Upper lobe of right lung (tissue), 1 donor: ENCODE data around the gene PDK2. TPM values are rescaled to one million over a fixed set of nuclear protein-coding genes. Genes with fewer than 3 reads are reported as not detected.

Source experiments
- ATAC-seq: fragments of 200-7000 bp; cut with Tn5 transposase; one replicate; pipeline ENCODE4 v1.9.1; 2020; ENCODE audit warnings: mild to moderate bottlenecking, moderate library complexity
- DNase-seq: peaks from one replicate; pipeline ENCODE4 v3.0.0-alpha.2; 2020
- H3K27ac ChIP-seq: fragments of 200-600 bp; one replicate; pipeline ENCODE4 v1.8.0; 2022
- H3K27me3 ChIP-seq: fragments of 200-600 bp; one replicate; pipeline ENCODE4 v1.8.0; 2022; ENCODE audit warnings: mild to moderate bottlenecking
- H3K36me3 ChIP-seq: fragments of 200-600 bp; one replicate; pipeline ENCODE4 v1.8.0; 2022
- H3K4me1 ChIP-seq: fragments of 200-600 bp; one replicate; pipeline ENCODE4 v1.8.0; 2022
- H3K4me3 ChIP-seq: fragments of 200-600 bp; one replicate; pipeline ENCODE4 v1.8.0; 2022; ENCODE audit warnings: mild to moderate bottlenecking
- H3K9me3 ChIP-seq: fragments of 200-600 bp; one replicate; pipeline ENCODE4 v1.8.0; 2022
- CTCF ChIP-seq: fragments of 200-600 bp; IDR thresholded peaks from one replicate; pipeline ENCODE4 v1.8.0; 2022; ENCODE audit warnings: antibody characterized with exemption
- intact Hi-C: fragments of 100-400 bp; cut with DNase I; formaldehyde crosslinking; loops from one replicate; pipeline ENCODE4 v1.11.0; 2022
- long read RNA-seq: library from polyadenylated mRNA; unstranded; transcript quantifications from one replicate; pipeline ENCODE4 v2.0.0, GENCODE V29; 2021
- total RNA-seq: library from RNA; stranded (reverse); fragmentation: NEBNext Ultra II Directional; extraction: Animal tissue kit (Norgen Biotek cat#: 25700); gene quantifications from one replicate; pipeline ENCODE4 v1.2.1, GENCODE V29; 2021
- donor health status: DM: no; HTN: yes; CAD: no; lungs with severe emphysema.

PDK2 gene
- total RNA-seq, result 30.2 TPM
- long read RNA-seq, transcript PDK2-203 (11 exons, 3,440 nt), result major isoform, 70 of 84 reads
- long read RNA-seq, partial matches to known transcripts, result 6 of 84 reads
- long read RNA-seq, other reads (novel, unspliced or antisense), result 5 of 84 reads

GRCh38 chr17:50094753-50095619 lies at the start of gene PDK2:
Gene PDK2, plus strand, starts transcription at chr17:50095351. Its CDS starts 85 bp downstream, at chr17:50095436.
- peak; percentile 98 for DNase-seq
- Histone ChIP-seq H3K27ac (peak within 1 kb of the TSS; percentile 87), H3K27me3 (no peaks in the 10 kb centered on the region), H3K36me3 (peaks cover 29% of the 10 kb centered on the region), H3K4me3 (peak within 1 kb of the TSS; percentile 95), H3K4me1 (peaks cover 11% of the 10 kb centered on the region), H3K9me3 (no peaks in the 10 kb centered on the region)
- peak; percentile 94 for ATAC-seq
- intact Hi-C loops, result no loop called here
- TF ChIP-seq CTCF, result no peak

- H3K36me3 ChIP-seq, result no peaks in the 10 kb centered on the region
- ATAC-seq (no peak), DNase-seq (no peak)
- no peaks in the 10 kb centered on the region for H3K27me3 ChIP-seq
- H3K4me3 ChIP-seq, result no peak overlapping the region
- intact Hi-C loops, result no loop called here
- no peaks in the 10 kb centered on the region for H3K9me3 ChIP-seq
- peaks cover 39% of the 10 kb centered on the region for H3K4me1 ChIP-seq
- no peak overlapping the region for H3K27ac ChIP-seq
- TF ChIP-seq CTCF, result no peak
These were observed 49.0 kb upstream of the PDK2 start for GRCh38 chr17:50046179-50046578.

GRCh38 chr17:50046667-50047066 lies 48.5 kb upstream of the PDK2 start:
- Histone ChIP-seq H3K9me3 (no peaks in the 10 kb centered on the region), H3K4me3 (no peak overlapping the region), H3K36me3 (no peaks in the 10 kb centered on the region), H3K27ac (peak overlapping the region; percentile 11), H3K4me1 (peaks cover 43% of the 10 kb centered on the region), H3K27me3 (no peaks in the 10 kb centered on the region)
- intact Hi-C loops, result no loop called here
- ATAC-seq (no peak), DNase-seq (no peak)
- no peak for TF ChIP-seq CTCF

GRCh38 chr17:50047083-50047482 lies 48.1 kb upstream of the PDK2 start:
- H3K27me3 ChIP-seq, result no peaks in the 10 kb centered on the region
- no peaks in the 10 kb centered on the region for H3K36me3 ChIP-seq
- peak overlapping the region; percentile 11 for H3K27ac ChIP-seq
- H3K9me3 ChIP-seq, result no peaks in the 10 kb centered on the region
- H3K4me1 ChIP-seq, result peaks cover 48% of the 10 kb centered on the region
- DNase-seq (no peak), ATAC-seq (no peak)
- no peak for TF ChIP-seq CTCF
- intact Hi-C loops, result no loop called here
- no peak overlapping the region for H3K4me3 ChIP-seq

- intact Hi-C loops, result no loop called here
- Histone ChIP-seq H3K4me1 (peaks cover 53% of the 10 kb centered on the region), H3K27ac (peak overlapping the region; percentile 11)
These were observed 47.5 kb upstream of the PDK2 start for GRCh38 chr17:50047488-50048126.

More at GRCh38 chr17:50047488-50048126, 47.5 kb upstream of the PDK2 start:
- Histone ChIP-seq H3K9me3 (no peaks in the 10 kb centered on the region), H3K4me3 (no peak overlapping the region), H3K36me3 (no peaks in the 10 kb centered on the region), H3K27me3 (no peaks in the 10 kb centered on the region)
- DNase-seq, result no peak
- peak; percentile 13 for ATAC-seq
- no peak for TF ChIP-seq CTCF
